Hepatocyte (in vitro differentiated cells): ENCODE measurements around the gene EDNRA.

Source experiments
- CTCF ChIP-seq: fragments of 200-600 bp; sonication (generic); IDR thresholded peaks from 2 replicates; pipeline ENCODE4 v1.5.1; 2016; ENCODE audit warnings: antibody characterized with exemption, mild to moderate bottlenecking; ENCODE audit not compliant: poor library complexity
- EZH2 ChIP-seq: fragments of 200-600 bp; sonication (generic); IDR thresholded peaks from 2 replicates; pipeline ENCODE4 v1.6.1; 2016; ENCODE audit warnings: antibody characterized with exemption, mild to moderate bottlenecking, borderline replicate concordance
- EZH2phosphoT487 ChIP-seq: fragments of 200-600 bp; sonication (generic); IDR thresholded peaks from one replicate; pipeline ENCODE4 v1.6.1; 2018; ENCODE audit warnings: antibody characterized with exemption, mild to moderate bottlenecking, low read depth, moderate library complexity; ENCODE audit not compliant: unreplicated experiment, severe bottlenecking

- no peak for TF ChIP-seq CTCF
- TF ChIP-seq EZH2, result no peak
- TF ChIP-seq EZH2phosphoT487, result no peak
Observed at GRCh38 chr4:147576084-147576483, 95.2 kb downstream of the EDNRA start.
